ENCODE data around the gene AQP12A.
"Not testable (repeated sequence)": the region's sequence is repeated elsewhere in the genome, so short reads cannot be mapped to it uniquely, and the experiment has no call there.

Gene AQP12A

DNA sequence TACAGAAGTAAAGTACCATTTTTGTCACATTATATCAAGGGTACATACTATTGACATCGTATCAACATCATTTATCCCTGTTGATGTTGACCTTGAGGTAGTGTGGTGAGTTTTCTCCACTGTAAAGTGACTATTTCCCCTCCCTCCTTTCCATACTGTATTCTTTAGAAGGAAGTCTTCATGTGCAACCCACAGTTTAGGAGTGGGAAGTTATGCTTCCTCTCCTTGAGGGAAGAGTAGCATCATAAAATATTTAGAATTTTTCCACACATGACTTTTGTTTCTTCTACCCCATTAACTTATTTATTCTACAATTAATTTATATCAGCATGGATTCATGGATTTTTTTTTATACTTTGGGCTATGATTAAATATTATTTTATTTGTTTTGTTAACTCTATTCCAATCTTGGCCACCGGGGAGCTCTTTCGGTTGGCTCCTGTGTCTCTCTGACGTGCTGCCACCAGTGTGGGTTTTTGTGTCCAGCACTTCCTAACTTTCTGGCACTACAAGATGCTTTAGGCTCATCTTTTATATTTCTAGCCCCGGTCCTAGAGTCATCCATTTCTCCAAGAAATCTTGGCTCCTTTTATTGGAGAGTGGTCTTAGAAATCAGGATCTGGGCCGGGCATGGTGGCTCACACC lies 28.0 kb upstream of the AQP12A start:
- DNase-seq: no peak

DNA sequence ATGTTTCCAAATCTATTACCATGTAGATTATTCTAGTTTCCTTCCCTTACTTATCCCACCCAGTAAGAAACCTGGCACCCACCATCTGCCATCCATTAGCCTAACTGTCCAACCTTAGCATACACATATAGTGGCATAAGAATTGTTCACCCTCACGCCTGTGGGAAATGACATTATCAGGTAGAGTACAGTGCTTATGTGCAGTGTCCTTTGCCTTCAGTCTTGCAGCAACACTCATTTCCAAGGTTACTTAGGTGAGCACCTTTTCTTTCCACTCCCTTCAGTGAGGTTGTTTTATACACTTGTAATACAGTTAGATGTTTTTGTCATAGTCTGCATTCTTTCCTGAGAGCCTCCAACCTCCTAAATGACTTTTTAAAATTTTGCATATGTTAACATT lies 27.0 kb upstream of the AQP12A start:
- DNase-seq: no peak

DNA sequence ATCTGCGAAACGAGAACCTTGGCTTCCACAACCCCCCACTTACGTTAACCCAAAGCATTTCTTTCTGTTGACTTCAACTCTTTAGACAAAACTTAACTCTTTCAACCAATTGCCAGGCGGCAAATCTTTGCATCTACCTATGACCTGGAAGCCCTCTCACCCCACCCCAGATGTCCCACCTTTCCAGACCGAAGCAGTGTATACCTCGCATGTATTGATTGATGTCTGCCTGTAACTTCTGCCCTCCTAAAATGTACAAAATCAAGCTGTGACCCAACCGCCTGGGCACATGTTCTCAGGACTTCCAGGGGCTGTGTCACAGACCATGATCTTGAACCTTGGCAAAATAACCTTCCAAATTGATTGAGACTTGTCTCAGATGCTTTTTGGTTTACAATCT lies 21.3 kb upstream of the AQP12A start:
- DNase-seq: no peak

DNA sequence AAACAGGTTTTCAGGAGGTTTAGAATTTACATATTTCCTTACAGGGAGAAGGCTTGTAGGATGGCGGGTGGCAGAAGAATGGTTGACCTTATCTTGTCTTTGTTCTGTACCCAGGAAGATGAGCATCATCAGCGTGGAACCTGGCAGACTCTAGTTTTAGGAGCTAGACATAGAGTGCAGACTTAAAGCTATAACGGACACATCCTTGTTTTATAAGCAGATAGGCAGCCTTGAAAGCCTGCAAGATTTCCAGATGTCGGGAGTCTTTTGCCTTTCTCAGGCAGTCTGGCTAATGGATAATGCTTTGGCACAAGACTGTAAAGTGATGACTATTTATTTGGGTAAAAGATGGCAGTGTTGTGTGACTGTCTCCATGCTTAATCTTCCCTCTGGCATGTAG lies 20.7 kb upstream of the AQP12A start:
- no peak for DNase-seq

DNA sequence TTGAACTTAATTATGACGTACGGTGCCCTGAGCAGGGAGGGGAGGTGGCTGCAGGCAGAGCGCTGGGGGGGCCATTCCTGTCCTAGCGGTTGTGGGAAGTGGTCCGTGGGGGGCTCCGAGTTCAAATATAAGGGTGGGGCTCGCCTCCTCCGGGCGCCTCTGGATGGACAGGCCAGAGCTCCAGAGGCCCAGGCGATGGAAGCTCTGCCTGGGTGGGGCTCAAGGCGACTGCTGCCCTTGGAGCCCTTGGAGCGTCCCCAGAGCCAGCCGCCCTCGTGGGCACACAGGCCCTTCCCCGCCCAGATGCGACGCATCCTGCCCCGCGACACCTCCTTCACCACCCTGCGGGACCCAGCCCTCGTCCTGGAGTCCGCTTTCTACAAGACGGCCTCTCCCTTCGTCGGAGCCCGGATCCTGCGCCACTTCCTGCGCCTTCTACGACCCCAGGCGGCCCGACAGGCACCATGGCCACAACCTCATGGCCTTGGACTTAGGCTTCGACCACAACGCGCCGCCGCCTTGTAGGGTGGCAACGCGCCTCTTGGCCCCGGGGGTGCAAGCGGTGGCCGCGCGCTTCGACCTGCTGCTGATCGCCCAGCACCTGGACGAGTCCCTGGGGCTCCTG lies 19.5 kb upstream of the AQP12A start:
- DNase-seq: no peak

DNA sequence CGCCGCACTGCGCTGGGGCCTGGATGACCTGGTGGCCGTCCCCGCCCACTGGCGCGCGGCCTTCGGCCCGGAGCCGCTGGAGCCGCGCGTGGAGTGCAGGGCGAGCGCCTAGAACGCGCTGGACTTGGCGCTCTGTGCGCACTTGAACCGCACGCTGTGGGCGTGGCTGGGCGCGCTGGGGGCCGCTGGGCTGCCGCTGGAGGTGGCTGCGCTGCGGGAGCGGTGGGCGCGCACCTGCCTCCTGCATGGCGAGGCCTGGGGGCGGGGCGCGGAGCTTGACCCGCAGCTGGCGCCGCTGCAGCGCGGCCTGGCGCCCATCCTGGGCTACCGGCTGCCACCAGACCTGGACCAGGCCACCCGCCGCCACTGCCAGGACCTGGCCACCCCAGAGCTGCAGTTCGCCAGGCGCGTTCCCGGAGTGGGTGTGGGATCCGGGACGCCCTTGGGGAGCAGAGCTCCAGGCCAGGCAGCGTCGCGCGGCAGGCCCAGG lies 18.9 kb upstream of the AQP12A start:
- DNase-seq: no peak

DNA sequence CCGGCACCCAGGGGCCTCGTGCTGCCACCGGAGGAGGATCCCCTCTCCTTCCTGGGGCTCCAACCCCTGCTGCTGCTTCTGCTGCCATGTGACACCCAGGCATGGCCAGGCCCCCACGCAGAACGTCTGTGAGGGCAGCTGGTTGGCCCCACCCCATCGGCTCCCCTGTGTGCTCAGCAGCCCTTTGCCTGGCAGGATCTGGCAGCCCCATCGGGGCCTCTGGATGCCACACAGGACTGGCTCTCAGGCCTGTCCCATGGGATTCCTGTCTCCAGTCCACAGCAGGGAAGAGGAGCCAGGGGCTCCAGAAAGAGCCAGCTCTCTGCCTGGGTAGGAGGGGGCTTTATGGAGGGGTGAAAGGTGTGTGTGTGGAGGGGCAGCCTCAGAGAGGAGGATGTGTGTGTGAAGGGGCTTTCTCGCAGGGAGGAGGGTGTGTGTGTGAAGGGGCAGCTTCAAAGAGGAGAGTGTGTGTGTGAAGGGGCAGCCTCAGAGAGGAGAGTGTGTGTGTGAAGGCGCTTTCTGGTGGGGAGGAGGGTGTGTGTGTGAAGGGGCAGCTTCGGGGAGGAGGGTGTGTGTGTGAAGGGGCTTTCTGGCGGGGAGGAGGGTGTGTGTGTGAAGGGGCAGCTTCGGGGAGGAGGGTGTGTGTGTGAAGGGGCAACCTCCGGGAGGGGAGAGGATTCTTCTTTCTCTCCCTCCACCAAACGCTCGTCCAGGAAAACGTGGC lies 17.0 kb upstream of the AQP12A start:
- DNase-seq: not testable (repeated sequence)

DNA sequence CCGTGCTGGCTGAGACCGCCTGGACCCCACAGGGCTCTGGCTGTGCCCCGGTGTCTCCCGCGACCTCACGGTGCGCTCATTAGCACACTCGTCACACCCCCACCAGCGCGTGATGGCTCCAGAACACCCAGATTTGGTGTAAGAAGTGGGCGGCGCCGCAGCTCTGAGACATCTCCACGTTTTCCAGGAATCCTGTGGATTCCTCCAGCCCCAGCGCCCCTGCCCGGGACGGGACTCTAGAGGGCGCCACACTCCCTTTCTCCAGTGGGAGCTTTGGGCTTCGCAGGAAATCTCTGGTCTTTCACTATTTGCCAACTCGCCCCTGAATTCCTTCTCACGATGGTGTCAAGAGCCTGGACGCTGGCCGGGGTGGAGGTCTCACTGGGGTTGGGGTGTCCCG lies 16.3 kb upstream of the AQP12A start:
- not testable (repeated sequence) for DNase-seq

DNA sequence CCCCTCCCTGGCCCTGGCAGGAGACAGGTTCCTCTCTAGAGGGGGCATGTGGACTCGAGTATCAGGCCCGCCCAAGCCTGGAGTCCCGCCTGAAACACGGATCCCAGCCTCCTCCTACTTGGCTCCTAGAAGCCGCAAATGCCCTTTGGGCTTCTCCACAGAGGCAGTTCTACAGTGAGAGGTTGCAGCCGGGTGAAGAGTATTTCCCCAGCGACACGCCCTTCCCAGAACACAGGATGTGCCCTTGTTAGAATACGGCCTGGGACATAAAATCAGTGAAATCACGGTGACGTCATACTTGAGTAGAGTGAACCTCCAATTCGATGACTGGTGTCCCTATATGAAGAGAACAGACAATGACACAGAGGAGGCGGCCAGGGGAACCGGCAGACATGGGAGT lies 13.6 kb upstream of the AQP12A start:
- not testable (repeated sequence) for DNase-seq

DNA sequence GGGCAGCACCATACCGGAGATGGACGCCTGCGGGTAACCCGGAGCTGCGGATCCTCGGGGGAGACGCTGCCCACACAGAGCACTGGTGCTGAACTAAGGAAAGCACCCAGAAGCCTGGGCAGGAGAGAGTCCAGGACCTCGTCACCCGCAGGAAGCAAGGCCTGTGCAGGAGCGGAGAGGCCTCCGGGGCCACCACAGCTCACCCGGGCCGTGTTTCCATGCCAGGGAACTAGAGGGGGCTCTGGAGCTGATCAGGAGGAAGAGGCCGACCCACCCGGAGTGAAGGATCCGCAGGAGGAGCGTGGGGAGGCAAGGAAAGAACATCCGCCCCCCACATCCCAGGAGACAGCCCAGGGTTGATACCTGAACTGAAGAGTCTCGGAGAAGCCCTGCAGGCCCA lies 12.8 kb upstream of the AQP12A start:
- DNase-seq: not testable (repeated sequence)

DNA sequence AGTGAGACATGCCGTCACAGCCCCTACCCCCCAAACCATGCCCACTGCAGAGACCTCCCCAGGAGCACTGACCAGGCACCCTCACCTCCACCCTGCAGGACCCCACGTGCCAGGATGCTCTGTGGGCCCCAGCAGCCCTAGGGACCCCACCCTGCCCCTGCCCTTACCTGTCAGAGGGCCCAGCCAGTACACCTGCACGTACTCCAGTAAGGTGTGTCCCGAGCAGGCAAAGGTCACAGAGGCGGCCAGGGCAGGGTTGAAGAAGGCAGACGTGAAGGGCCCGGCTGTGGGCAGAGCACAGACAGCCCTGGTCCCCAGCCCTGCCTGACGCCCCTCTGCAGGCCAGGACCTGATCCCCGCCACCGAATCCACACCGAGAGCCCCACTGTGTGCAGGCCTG lies 11.5 kb upstream of the AQP12A start:
- DNase-seq: not testable (repeated sequence)

DNA sequence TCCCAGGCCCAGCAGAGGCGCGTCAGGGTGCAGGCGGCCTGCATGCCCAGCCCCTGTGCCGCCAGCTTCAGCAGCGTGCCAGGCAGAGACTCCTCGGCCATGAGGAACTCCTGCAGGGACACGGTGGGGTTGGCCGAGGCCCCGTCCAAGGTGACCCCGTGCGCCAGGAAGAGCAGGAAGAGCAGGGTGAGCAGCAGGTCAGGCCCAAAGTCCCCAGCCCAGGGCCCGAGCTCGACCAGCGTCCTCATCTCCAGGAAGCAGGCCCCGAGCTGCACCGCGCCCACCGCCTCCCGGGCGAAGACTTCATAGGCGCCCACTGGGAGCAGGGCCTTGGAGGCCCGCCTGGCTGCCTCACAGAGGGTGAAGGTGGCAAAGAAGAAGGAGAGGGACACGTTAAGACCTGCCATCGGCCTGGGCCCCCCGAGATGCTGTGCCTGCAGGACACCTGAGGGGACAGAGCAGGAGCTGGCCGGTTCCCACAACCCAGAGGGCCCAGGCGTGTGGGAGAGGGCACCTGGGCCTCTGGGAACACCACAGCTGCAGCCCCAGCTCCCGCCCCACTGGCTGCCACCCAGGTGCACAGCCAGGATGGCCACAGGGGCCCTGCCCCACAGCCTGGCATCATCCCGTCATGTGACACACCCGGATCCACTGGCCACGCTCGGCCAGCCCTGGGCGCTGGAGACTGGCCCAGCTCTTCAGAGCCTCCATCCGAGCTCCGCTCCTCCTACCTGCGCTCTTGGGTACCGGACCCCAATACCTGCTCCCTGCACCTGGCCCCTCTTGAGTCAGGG lies 9.0 kb upstream of the AQP12A start, which contains the start of gene AQP12B:
TSS of gene AQP12B (minus strand) at position 455 of the 794 bp plus-strand sequence. CDS start at position 407, 48 bp downstream.
- DNase-seq: not testable (repeated sequence)

DNA sequence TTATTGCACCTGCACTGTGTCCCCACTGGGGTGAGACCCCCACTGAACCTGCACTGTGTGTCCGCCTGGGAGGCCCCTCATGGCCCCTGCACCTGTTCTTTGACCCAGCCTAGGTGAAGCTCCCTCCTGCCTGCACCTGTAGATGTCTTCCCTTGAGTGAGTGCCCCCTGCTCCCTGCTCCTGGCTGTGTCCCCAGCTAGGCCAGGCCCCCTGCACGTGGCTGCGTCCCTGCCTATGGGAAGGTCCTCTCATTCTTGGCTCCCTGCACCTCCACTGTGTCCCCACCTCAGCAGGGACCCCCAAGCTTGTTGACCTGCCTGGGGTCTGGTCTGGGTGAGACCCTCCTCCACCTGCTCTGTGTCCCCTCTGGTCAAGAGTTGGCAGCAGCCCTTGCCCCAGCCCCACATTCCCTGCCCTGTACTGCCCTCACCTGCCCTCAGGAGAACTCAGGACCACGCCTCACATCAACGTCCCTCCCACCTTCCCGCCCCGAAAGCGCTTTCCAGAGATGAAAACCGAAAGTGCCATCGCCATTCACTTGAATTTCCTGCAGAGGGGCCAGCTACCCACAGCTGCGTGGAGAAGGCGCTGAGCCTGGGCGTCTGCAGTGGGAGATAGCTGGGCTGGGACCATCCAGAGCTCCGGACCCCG lies 8.2 kb upstream of the AQP12A start:
- not testable (repeated sequence) for DNase-seq

DNA sequence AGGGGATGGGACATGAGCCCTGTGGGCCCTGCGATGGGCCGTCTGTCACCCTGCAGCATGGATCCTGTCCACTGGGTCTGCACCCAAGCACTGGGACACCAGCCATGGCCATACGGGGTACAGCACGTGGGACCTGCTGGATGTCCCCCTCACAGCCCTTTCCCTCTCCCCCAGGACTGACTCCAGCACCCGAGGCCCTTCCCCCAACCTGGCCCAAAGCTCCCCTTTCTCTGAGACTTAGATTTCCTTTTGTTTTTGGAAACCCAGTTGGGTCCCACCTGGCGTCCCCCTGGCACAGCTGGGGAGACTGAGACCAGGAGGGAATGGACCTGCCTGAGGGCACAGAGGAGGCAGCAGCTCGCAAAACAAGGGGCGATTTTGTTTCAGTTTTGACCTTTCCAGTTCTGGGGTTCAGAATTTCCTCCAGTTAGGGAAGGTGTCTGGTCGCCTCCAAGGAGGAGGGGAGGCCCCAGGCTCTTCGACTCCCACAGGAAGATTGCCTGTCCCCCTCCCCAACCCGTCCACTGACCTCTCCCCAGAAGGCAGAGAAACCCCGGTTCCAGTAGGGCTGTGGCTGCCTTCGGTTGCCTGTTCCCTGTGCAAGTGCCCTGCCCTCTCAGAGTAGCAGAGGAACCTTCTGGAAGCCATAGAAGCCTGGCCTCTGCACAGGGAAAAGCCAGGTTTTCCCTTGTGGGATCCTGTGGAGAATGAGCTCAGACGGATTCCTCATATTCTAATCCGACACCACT lies 7.5 kb upstream of the AQP12A start:
- not testable (repeated sequence) for DNase-seq

DNA sequence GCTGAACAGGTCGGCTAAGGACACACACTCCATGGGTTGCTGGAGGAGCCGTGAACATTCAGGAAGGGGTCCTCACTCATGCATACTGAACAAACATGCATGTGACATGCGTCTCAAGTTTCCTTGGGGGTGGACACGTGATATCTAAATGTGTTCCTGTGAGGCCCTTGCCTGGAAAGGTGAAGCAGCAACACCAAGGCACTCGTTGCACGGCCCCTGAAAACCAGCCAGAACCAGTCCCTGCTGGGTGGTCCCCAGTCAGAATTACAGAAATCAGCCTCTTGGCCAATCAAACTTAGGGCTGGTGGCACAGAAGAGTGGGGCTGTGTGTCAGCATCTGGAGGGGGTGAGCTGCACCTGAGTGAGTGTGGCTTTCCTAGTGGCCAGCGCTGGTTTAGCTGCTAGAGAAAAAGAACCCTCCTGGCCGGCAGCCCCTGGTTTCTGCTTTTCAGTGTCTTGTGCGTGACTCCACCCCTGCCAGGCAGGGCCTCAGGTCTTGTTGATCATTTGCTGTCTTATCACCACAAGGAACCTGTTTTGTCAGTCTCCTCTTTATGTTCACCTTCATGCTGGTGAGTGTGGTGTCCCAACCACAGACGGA lies 5.8 kb upstream of the AQP12A start:
- DNase-seq: no peak

DNA sequence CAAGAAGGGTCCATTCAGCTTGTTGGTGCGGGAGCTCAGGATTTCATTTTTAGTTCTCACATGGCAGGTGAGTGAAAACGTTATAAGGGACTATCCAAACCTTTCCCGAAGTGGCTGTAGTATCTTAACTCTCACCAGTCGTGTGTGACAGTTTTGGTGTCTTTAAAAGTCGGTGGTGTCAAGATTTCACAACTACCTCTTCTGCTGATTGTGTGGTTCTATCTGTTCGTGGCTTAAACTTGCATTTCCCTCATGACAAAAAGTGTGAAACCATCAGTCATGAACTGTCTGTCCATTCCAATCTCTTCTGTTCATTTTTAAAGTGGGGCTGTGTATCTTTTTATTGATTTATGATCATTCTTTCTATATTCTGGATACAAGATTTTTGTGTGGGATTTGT lies 5.2 kb upstream of the AQP12A start:
- no peak for DNase-seq

DNA sequence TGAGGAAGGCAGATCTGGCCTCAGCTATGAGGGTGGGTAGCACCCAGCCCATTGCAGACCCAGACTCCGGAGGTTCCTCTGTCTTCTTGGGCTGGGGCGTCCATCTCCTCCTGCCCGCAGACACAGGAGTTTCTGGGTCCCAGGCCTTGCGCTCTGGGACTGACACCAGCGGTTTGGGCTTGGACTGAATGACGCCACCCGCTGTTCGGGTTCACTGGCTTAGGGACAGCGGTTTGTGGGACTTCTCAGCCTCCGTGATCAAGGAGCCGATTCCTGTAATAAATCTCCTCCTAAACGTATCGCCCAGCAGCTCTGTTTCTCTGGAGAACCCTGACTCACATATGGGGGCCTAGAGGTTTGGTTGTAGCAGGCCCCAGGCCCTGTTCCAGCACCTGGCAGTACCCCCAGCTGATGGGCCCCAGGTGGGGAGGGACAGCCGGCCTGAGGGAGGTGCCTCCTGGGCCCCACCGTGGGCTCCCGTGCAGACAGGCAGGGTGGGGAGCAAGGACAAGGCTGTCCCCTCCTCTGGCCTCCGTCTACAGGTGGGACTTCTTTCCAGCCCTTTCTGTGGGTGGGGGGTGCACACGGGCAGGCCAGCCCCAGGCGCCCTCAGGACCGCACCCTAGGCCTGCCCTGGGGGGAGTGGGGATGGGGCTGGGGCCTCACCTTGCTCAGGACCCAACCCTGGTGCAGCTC lies 4.5 kb upstream of the AQP12A start:
- DNase-seq: no peak

DNA sequence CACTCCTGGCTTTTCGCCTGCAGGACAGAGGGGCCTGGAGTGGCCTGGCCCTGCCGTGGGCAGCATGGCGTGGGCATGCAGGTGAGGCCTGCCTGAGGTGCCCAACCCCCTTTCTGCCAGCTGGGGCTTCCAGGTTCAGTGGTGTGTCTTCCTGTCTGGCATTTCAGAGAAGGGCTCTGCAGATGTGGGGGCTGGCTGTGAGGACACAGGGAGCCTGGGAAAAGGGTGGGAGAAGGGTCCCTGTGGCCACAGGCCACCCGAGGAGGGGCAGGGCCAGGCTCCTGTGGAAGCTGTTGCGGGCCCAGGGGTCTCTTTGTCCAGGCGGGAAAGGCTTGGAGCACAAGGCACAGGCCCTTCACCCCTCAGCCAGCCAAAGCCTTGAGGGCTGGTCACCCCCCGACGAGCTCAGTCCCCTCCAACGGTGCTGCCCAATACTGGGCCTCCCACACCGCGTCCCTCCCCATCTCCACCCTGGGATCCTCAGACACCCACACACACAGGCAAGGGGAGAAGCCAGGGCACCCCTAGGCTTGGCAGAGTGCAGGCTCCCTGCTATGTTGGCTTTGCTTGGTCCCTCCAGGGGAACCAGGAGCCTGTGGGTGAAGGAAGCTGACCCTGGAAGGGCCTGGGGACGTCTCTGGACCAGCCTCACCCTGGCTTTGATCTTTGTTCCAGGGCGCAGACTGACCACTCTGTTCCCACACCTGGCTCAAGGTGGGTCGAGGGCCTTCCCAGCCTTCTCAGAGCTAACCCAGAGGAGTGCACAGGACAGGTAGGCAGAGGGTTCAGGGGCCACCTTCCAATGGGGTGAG lies 3.7 kb upstream of the AQP12A start:
- DNase-seq: no peak

DNA sequence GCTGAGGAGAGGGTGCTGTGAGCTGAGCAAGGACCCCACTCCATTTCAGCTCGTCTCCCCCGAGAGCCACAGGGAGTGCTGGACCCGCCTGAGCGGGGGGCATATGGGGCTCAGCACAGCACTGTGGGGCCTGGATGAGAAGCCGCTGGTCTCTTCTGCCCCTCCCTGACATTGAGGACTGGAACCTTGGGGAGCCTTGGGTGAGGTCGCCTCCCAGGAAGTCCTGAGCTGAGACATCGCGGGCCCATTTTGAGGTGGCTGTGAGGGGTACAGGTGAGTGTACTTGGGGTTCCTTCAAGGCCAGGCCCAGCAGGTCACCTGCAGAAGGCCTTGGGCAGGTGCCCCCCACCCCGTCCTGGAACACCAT lies 3.1 kb upstream of the AQP12A start:
- no peak for DNase-seq

DNA sequence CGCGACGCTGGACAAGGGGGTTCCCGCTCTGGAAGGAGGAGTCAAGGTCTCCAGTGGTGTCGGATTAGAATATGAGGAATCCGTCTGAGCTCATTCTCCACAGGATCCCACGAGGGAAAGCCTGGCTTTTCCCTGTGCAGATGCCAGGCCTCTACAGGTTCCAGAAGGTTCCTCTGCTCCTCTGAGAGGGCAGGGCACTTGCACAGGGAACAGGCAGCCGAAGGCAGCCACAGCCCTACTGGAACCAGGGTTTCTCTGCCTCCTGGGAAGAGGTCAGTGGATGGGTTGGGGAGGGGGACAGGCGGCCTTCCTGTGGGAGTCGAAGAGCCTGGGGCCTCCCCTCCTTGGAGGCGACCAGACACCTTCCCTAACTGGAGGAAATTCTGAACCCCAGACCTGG lies 1.7 kb upstream of the AQP12A start:
- no peak for DNase-seq

Measured in CD4-positive, alpha-beta T cell treated with Interleukin-21 for 1 hour (primary cell).